PC-3 (cell line): ENCODE measurements around the gene SPATA20.

Source experiments
- CTCF ChIP-seq: fragments of 300-600 bp; sonication (generic); conservative IDR thresholded peaks from 2 replicates; pipeline ENCODE4 v1.5.1; 2017; ENCODE audit warnings: antibody characterized with exemption, low read depth, mild to moderate bottlenecking, low read length
- EZH2 ChIP-seq: fragments of 300-600 bp; sonication (generic); IDR thresholded peaks from one replicate; pipeline ENCODE4 v1.6.1; 2017; ENCODE audit warnings: antibody characterized with exemption, mild to moderate bottlenecking, low read length; ENCODE audit not compliant: unreplicated experiment
- EZH2phosphoT487 ChIP-seq: fragments of 300-600 bp; sonication (generic); IDR thresholded peaks from 2 replicates; pipeline ENCODE4 v1.6.1; 2018; ENCODE audit warnings: mild to moderate bottlenecking, antibody characterized with exemption, low read length, borderline replicate concordance

GRCh38 chr17:50576864-50577263 lies 29.9 kb downstream of the SPATA20 start:
- no peak for TF ChIP-seq EZH2phosphoT487
- TF ChIP-seq CTCF = no peak
- TF ChIP-seq EZH2 = no peak
